Cerebellar cortex (tissue), 1 donor: ENCODE measurements around the gene GHITM.
A peak's percentile ranks its signal among the peaks of the same experiment; 100 is the strongest.
"Not testable (repeated sequence)": the region's sequence is repeated elsewhere in the genome, so short reads cannot be mapped to it uniquely, and the experiment has no call there.

Experiments
- DNase-seq: peaks from one replicate; pipeline ENCODE4 v3.0.0-alpha.2; 2015; ENCODE audit warnings: low spot score

Gene GHITM

GRCh38 chr10:84176836-84177474 is 37.6 kb downstream of the GHITM start:
- no peak for DNase-seq

- peak; percentile 91 for DNase-seq
Measured at GRCh38 chr10:84177541-84178141, 38.3 kb downstream of the GHITM start.

GRCh38 chr10:84178160-84178609 is 38.9 kb downstream of the GHITM start:
- no peak for DNase-seq

GRCh38 chr10:84179059-84179710 is 39.9 kb downstream of the GHITM start:
- peak; percentile 76 for DNase-seq

GRCh38 chr10:84180386-84180785 is 41.1 kb downstream of the GHITM start:
- DNase-seq, result not testable (repeated sequence)

GRCh38 chr10:84181631-84182030 is 42.3 kb downstream of the GHITM start:
- DNase-seq, result no peak

- DNase-seq, result no peak
Measured at GRCh38 chr10:84184517-84184916, 45.2 kb downstream of the GHITM start.

- DNase-seq, result no peak
Measured at GRCh38 chr10:84185526-84186175, 46.3 kb downstream of the GHITM start.

GRCh38 chr10:84188815-84189214 is 49.5 kb downstream of the GHITM start:
- DNase-seq, result no peak

- DNase-seq, result no peak
Measured at GRCh38 chr10:84190621-84191020, 51.3 kb downstream of the GHITM start.

GRCh38 chr10:84191106-84191505 is 51.8 kb downstream of the GHITM start:
- no peak for DNase-seq

GRCh38 chr10:84193327-84193726 is 54.0 kb downstream of the GHITM start:
- no peak for DNase-seq

GRCh38 chr10:84193846-84194423 is 54.6 kb downstream of the GHITM start:
- DNase-seq, result no peak

- DNase-seq, result no peak
Measured at GRCh38 chr10:84194424-84195043, 55.2 kb downstream of the GHITM start, which contains the start of gene CDHR1. TSS of gene CDHR1 (plus strand) at chr10:84194537. CDS start at chr10:84194761, 224 bp downstream.

GRCh38 chr10:84195044-84195830 is 55.9 kb downstream of the GHITM start:
- no peak for DNase-seq

GRCh38 chr10:84196083-84196482 is 56.8 kb downstream of the GHITM start:
- DNase-seq, result no peak

GRCh38 chr10:84196941-84197340 is 57.6 kb downstream of the GHITM start:
- DNase-seq, result peak; percentile 12

- no peak for DNase-seq
Measured at GRCh38 chr10:84197643-84198042, 58.3 kb downstream of the GHITM start.

- no peak for DNase-seq
Measured at GRCh38 chr10:84198206-84198915, 59.1 kb downstream of the GHITM start.

GRCh38 chr10:84200537-84201243 is 61.4 kb downstream of the GHITM start:
- no peak for DNase-seq
